ENCODE results near the gene AIF1. TPM values are rescaled to one million over a fixed set of nuclear protein-coding genes. Genes with fewer than 3 reads are reported as not detected.
A peak's percentile ranks its signal among the peaks of the same experiment; 100 is the strongest.

AIF1 gene
- total RNA-seq, 2 donors from 2014 or later = 8.3 to 27.3 TPM

DNA sequence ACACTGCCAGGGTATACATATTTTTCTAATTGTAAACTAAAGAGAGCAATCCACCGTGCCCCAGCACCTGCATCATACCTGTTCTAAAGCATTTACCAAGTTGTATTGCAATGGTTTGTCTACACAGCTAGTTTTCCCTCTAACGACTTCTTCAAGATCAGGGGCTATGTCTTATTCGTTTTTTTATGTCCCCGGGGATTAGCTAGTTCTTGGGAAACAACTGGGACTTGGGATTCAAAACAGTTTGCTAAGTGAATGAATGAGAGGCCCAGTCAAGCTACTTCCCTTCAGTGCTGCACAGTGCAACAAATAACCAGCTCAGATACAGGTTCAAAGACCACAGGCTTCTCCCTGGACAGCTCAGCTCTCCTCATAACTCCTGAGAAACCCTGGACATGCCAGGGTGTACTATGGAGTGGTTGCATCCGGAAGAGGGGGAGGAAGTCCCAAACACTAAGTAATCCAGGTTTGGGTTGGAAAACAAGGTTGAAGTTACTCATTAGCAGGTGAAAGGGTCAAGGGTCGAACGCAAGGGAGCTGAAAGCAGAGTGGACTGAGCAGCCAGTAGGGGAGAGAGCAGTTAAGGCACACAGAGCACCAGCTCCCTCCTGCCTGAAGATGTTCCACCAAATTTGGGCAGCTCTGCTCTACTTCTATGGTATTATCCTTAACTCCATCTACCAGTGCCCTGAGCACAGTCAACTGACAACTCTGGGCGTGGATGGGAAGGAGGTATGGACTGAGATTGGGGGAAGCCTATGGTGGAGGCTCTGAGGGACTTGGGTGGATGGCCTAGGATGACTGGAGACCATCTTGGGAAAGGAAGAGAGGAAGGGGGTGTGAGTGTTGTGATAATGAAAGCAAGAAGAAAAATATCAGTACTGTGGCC, 40.6 kb downstream of the AIF1 start, which contains the start of gene APOM:
Gene APOM (plus strand): TSS at position 546 of the 889 bp plus-strand sequence. CDS start 73 bp downstream, at position 619.
- H3K27ac ChIP-seq = no peak within 1 kb of the TSS

DNA sequence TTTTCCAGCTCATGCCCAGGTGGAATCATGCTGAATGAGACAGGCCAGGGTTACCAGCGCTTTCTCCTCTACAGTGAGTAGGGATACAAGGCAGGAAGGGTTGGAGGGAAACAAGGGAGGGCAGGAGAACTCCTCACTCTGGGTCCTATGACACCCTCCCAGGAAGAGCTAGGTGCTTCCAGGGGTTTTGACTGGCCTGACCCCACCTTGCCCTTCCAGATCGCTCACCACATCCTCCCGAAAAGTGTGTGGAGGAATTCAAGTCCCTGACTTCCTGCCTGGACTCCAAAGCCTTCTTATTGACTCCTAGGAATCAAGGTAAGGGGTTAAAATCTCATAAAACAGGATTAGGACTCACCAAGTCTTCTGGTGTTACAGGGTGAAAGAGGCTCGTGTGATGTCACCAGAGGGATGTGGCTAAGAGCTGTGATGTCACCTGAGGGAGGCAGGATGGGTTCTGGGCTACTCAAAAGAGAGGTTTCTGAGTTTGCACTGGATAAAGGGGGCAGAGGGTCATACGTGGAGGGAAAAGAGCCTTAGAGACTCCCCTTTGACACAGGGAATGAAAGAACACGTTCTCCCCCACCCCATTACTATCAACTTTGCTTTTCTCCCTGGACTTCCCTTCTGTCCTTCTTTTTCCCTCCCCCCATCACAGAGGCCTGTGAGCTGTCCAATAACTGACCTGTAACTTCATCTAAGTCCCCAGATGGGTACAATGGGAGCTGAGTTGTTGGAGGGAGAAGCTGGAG, 42.5 kb downstream of the AIF1 start:
- no peak for DNase-seq (ENCODE audit: low spot score)
- TF ChIP-seq, protein P1, sequence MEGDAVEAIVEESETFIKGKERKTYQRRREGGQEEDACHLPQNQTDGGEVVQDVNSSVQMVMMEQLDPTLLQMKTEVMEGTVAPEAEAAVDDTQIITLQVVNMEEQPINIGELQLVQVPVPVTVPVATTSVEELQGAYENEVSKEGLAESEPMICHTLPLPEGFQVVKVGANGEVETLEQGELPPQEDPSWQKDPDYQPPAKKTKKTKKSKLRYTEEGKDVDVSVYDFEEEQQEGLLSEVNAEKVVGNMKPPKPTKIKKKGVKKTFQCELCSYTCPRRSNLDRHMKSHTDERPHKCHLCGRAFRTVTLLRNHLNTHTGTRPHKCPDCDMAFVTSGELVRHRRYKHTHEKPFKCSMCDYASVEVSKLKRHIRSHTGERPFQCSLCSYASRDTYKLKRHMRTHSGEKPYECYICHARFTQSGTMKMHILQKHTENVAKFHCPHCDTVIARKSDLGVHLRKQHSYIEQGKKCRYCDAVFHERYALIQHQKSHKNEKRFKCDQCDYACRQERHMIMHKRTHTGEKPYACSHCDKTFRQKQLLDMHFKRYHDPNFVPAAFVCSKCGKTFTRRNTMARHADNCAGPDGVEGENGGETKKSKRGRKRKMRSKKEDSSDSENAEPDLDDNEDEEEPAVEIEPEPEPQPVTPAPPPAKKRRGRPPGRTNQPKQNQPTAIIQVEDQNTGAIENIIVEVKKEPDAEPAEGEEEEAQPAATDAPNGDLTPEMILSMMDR (IDR thresholded peaks at IDR 0.05) = no peak
- peaks cover 21% of the 10 kb centered on the region for H3K36me3 ChIP-seq
- H3K27ac ChIP-seq = no peak overlapping the region
- peaks cover 0 to 43% of the 10 kb centered on the region in 2 donors for H3K4me1 ChIP-seq
- no peaks in the 10 kb centered on the region for H3K9me3 ChIP-seq
- no peaks in the 10 kb centered on the region for H3K27me3 ChIP-seq
- no peak overlapping the region for H3K4me3 ChIP-seq

More for the DNA sequence above, 40.6 kb downstream of the AIF1 start, which contains the start of gene APOM:
- H3K9me3 ChIP-seq = no peaks in the 10 kb centered on the region
- DNase-seq (ENCODE audit: low spot score) = no peak
- H3K27me3 ChIP-seq = no peaks in the 10 kb centered on the region
- peaks cover 0 to 43% of the 10 kb centered on the region in 2 donors for H3K4me1 ChIP-seq
- peaks cover 15% of the 10 kb centered on the region for H3K36me3 ChIP-seq
- H3K4me3 ChIP-seq = no peak within 1 kb of the TSS
- TF ChIP-seq, protein P1 (IDR thresholded peaks at IDR 0.05) = no peak

DNA sequence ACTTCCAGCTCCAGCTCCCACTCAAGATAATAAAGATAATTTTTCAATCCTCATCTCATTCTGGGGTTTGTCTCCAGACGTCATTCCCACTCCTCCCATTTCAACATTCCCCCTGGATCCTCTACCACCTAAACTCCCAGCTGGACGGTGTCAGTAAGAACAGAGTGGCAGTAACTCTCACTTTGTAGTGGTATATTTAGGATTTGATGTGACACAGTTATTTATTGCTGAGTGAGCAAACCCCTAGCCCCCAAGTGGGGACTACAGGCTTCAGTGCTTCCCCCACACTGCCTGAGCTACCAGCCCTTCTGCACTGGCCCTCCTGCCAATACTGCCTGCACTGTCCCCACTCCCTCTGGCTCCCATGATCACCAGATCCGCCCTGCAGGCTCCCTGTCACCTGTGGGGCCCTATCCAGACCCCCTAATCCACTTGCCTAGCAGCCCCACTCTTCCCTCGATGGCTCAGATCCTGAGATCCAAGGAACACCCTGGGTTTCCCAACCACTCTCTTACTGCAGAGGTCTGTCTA, 43.2 kb downstream of the AIF1 start:
- H3K27me3 ChIP-seq = no peaks in the 10 kb centered on the region
- no peak for DNase-seq (ENCODE audit: low spot score)
- no peak overlapping the region for H3K4me3 ChIP-seq
- H3K9me3 ChIP-seq = no peaks in the 10 kb centered on the region
- H3K4me1 ChIP-seq = peaks cover 0 to 48% of the 10 kb centered on the region in 2 donors
- no peak overlapping the region for H3K27ac ChIP-seq
- H3K36me3 ChIP-seq = peaks cover 21% of the 10 kb centered on the region
- TF ChIP-seq, protein P1 (IDR thresholded peaks at IDR 0.05) = no peak

DNA sequence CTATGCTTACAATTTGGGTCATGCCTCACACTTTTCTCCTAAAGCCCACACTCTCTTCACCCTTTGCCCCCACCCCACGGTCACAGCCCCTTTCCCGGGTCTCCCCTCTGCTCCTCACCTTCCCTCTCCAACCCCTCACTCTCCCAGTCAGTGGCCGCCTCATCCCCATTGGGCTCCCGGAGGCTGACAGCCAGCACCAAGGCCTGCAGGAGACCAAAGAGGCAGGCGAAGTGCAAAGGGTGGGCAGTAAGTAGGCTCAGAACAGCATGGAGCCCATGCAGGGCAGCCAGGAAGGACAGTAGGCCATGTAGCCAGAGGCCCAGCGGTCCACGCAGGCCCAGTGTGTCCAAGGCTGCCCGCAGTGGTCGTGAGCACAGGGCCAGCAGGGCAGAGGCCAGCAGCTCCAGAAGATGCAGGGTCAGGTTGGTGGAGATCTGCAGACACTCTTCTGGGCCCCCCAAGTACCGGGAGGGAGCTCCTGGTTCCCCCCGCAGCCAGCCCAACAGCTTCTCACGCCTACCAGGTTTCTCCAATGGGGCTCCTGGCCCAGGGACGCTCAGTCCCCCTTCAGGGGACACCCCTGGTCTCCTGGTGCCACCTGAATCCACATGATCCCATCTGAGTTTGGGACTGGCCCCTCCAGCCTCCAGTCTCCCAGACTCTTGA, 44.1 kb downstream of the AIF1 start:
- Histone ChIP-seq H3K4me1 (peaks cover 0 to 50% of the 10 kb centered on the region in 2 donors), H3K4me3 (peak overlapping the region; percentile 71 to 83), H3K9me3 (no peaks in the 10 kb centered on the region), H3K36me3 (peaks cover 21% of the 10 kb centered on the region), H3K27me3 (no peaks in the 10 kb centered on the region), H3K27ac (peak overlapping the region; percentile 81 to 89)
- DNase-seq (ENCODE audit: low spot score) = no peak
- TF ChIP-seq, protein P1 (IDR thresholded peaks at IDR 0.05) = no peak

DNA sequence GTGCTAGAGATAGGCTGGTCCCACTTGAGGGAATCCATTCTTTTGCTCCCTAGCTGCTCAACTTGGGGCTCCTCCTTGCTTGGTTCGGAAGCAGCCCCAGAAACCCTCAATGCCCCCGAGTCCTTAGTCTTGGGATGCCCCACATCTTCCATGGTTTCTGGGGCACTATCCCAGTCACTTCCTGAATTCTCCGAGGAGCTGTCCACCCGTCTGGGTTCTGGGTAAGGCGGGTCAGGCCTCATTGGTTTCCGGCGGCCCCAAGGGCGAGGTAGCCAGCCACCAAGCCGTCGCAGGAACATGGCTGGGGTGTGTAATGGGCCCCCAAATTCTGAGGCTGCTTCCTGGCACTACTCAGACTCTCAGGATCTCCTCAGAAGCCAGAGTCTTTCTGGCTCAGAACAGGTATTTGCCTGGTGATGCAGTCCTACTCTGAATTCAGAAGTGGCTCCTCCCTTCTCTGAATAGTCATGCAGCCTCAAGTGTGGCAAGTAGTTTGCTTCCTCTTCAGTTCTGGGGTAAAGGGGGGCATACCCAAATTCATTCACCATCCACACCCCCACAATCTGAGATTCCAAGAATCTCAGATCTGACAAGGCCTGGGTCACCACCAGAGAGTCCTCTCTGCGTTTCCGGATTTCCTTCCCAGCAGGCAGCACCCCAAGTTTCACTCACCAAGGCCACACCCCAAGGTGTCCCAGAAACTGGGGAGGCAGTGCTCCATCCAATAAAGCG, 44.8 kb downstream of the AIF1 start:
- peak overlapping the region; percentile 71 to 83 for H3K4me3 ChIP-seq
- peaks cover 21% of the 10 kb centered on the region for H3K36me3 ChIP-seq
- TF ChIP-seq, protein P1 (IDR thresholded peaks at IDR 0.05) = no peak
- H3K9me3 ChIP-seq = no peaks in the 10 kb centered on the region
- no peaks in the 10 kb centered on the region for H3K27me3 ChIP-seq
- H3K4me1 ChIP-seq = peaks cover 0 to 55% of the 10 kb centered on the region in 2 donors
- DNase-seq (ENCODE audit: low spot score) = no peak
- H3K27ac ChIP-seq = peak overlapping the region; percentile 81 to 89

All from right atrium auricular region (tissue), 2 donors.